ENCODE results near the gene ANGEL1.

GRCh38 chr14:76761960-76762410 is 50.7 kb downstream of the ANGEL1 start:
- TF ChIP-seq POLR2A (IDR thresholded peaks at IDR 0.05; ENCODE audit: low read depth, low read length) (no peak), POLR2AphosphoS5 (IDR thresholded peaks at IDR 0.05; ENCODE audit: low read depth, low read length) (no peak)
